ENCODE measurements around the gene KCNJ10.

DNA sequence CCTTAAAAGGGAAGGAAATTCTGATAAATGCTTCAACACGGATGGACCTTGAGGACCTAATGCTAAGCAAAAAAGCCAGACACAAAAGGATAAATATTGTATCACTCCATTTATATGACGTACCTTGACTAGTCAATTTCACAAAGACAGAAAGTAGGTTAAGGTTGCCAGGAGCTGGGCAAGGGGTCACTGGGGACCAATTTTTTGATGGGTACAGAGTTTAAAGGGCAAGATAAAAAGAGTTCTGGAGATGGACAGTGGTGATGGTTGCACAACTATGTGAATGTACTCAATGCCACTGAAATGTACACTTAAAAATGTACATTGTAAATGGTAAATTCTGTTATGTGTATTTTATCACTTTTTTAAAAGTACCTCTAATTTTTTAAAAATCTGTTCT is 83.9 kb downstream of the KCNJ10 start:
- TF ChIP-seq, protein P1, sequence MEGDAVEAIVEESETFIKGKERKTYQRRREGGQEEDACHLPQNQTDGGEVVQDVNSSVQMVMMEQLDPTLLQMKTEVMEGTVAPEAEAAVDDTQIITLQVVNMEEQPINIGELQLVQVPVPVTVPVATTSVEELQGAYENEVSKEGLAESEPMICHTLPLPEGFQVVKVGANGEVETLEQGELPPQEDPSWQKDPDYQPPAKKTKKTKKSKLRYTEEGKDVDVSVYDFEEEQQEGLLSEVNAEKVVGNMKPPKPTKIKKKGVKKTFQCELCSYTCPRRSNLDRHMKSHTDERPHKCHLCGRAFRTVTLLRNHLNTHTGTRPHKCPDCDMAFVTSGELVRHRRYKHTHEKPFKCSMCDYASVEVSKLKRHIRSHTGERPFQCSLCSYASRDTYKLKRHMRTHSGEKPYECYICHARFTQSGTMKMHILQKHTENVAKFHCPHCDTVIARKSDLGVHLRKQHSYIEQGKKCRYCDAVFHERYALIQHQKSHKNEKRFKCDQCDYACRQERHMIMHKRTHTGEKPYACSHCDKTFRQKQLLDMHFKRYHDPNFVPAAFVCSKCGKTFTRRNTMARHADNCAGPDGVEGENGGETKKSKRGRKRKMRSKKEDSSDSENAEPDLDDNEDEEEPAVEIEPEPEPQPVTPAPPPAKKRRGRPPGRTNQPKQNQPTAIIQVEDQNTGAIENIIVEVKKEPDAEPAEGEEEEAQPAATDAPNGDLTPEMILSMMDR (IDR thresholded peaks at IDR 0.05), result no peak
- TF ChIP-seq POLR2A (IDR thresholded peaks at IDR 0.05) (no peak), EP300 (IDR thresholded peaks at IDR 0.05) (no peak)
